Ovary (tissue), 9 donors: ENCODE measurements around the gene SHB. TPM values are rescaled to one million over a fixed set of nuclear protein-coding genes. Genes with fewer than 3 reads are reported as not detected.

Source experiments
- DNase-seq, 5 donors: peaks; one replicate each; pipeline ENCODE4 v3.0.0-alpha.2; 2019 to 2020
- H3K27ac ChIP-seq, 2 donors: fragments of 200-600 bp; one replicate each; pipeline versions ENCODE4 v1.5.1 to v1.8.0; 2019 to 2022
- H3K27me3 ChIP-seq: fragments of 200-600 bp; one replicate; pipeline ENCODE4 v1.8.0; 2022
- H3K36me3 ChIP-seq: fragments of 200-600 bp; sonication (generic); one replicate; pipeline ENCODE4 v1.5.1; 2019
- H3K4me1 ChIP-seq: one replicate; pipeline ENCODE4 v1.8.1; 2013; ENCODE audit warnings: mild to moderate bottlenecking, moderate library complexity; ENCODE audit not compliant: insufficient read depth
- H3K4me3 ChIP-seq: fragments of 200-600 bp; sonication (generic); one replicate; pipeline ENCODE4 v1.5.1; 2017
- H3K9me3 ChIP-seq, 2 donors: fragments of 200-600 bp in 1 of 2; sonication (generic) in 1 of 2; one replicate each; pipeline versions ENCODE4 v1.5.1 to v1.8.1; 2013 to 2019; ENCODE audit warnings: mild to moderate bottlenecking in 1 of 2, moderate library complexity in 1 of 2
- EP300 ChIP-seq: sonication (generic); formaldehyde crosslinking; IDR thresholded peaks from one replicate; pipeline ENCODE4 v1.6.1; 2017; ENCODE audit warnings: antibody characterized with exemption
- POLR2A ChIP-seq: fragments of 450-650 bp; IDR thresholded peaks from one replicate; pipeline ENCODE4 v1.6.1; 2017; ENCODE audit warnings: antibody characterized with exemption, mild to moderate bottlenecking, moderate library complexity
- WGBS, 3 donors: extraction: QIAGEN DNeasy Blood & Tissue Kit in 1 of 3; methylation state at CpG; one replicate each; pipeline versions ENCODE4 v1.1.5 to v1.1.7; 2013 to 2017; 5-methylcytosine and 5-hydroxymethylcytosine counted together
- intact Hi-C, 4 donors: fragments of 100-400 bp; cut with DNase I; formaldehyde crosslinking; loops; one replicate each; pipeline versions ENCODE4 v1.11.0 to v1.15.1; 2022 to 2023
- polyA plus RNA-seq, 2 donors: library from polyadenylated mRNA; stranded (reverse); fragments of 200-250 nt in 1 of 2; fragments of 350-450 nt in 1 of 2; fragmentation: Illumina TruSeq in 1 of 2; extraction: RNeasy Lipid Tissue Mini Kit (QIAGEN cat#74804) in 1 of 2; gene quantifications; one replicate each; pipeline ENCODE4 v1.2.3, GENCODE V29; 2013 to 2014
- total RNA-seq, 7 donors: library from RNA; depleted of rRNA in 2 of 7; stranded (reverse); fragments of >200 nt in 2 of 7; fragmentation: NEBNext Ultra II Directional in 3 of 7; extraction: Animal tissue kit (Norgen Biotek cat#: 25700) in 3 of 7; gene quantifications; one replicate each; pipeline versions ENCODE4 v1.1.0 to v1.2.4, GENCODE V29; 2016 to 2023
- TF ChIP-seq, protein P1 (sequence below), 3 donors: fragments of 450-650 bp in 2 of 3; fragments of 200-600 bp in 1 of 3; IDR thresholded peaks; one replicate each; pipeline versions ENCODE4 v1.5.1 to v1.8.0; 2016 to 2022; ENCODE audit warnings: antibody characterized with exemption in 3 of 3, mild to moderate bottlenecking in 1 of 3
- donor health status: DM: no; HTN: no; CAD: no; lungs with moderate emphysema.
- donor health status: DM: no; HTN: no; CAD: no.
- donor health status: Bipolar disorder and iron deficiency.
- donor health status: DM: yes; HTN: yes; CAD: no.
- donor health status: DM: no; HTN: no; CAD: no.
- donor health status: DM: yes; HTN: yes; CAD: no.

The SHB gene
- total and polyA plus RNA-seq, 9 donors: 3.5 to 23.8 (median 9.0) TPM

DNA sequence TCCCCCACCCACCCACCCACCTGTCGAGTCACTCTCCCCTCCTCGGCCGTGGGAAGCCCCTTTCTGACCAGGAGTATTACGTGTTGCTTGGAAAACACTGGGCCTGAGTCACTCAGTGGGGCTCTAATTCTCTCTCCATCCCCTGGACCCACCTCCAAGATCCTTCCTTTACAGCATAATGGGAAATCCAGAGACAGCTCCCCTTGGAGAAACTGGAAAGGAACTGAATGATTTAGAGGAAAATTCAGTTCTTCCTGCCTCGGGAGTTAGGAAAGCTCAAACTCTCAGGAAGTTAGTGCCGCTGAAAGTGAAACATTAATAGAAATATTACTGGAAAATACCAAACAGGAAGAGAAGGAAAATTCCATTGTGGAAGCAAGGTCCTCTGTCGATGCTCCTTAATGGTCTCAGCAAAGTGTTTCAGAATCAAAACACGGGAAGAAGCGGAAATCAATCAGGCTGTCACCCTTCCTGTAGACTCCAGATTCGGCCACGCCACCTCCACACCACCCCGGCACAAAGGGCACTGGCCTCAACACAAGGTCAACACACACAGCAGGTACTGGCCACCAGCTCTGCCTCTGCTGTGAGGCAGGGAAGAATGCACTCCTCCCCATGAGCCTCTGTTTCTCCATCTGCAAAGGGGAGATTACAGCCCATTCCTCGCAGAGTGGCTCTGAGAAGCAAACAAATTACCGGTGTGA lies 9.6 kb downstream of the SHB start:
- DNase-seq: no peak
- intact Hi-C loops: no loop called here
- H3K36me3 ChIP-seq: no peaks in the 10 kb centered on the region
- TF ChIP-seq, protein P1, sequence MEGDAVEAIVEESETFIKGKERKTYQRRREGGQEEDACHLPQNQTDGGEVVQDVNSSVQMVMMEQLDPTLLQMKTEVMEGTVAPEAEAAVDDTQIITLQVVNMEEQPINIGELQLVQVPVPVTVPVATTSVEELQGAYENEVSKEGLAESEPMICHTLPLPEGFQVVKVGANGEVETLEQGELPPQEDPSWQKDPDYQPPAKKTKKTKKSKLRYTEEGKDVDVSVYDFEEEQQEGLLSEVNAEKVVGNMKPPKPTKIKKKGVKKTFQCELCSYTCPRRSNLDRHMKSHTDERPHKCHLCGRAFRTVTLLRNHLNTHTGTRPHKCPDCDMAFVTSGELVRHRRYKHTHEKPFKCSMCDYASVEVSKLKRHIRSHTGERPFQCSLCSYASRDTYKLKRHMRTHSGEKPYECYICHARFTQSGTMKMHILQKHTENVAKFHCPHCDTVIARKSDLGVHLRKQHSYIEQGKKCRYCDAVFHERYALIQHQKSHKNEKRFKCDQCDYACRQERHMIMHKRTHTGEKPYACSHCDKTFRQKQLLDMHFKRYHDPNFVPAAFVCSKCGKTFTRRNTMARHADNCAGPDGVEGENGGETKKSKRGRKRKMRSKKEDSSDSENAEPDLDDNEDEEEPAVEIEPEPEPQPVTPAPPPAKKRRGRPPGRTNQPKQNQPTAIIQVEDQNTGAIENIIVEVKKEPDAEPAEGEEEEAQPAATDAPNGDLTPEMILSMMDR (IDR thresholded peaks at IDR 0.05): no peak
- TF ChIP-seq POLR2A (no peak), EP300 (no peak)
- no peak overlapping the region for H3K4me3 ChIP-seq
- no peak overlapping the region for H3K27ac ChIP-seq
- no peaks in the 10 kb centered on the region for H3K4me1 ChIP-seq
- H3K27me3 ChIP-seq: no peaks in the 10 kb centered on the region
- H3K9me3 ChIP-seq: no peaks in the 10 kb centered on the region
- 80 to 86% (median 85%) methylated on average over 14 of the region's 14 CpGs for WGBS, 3 donors

DNA sequence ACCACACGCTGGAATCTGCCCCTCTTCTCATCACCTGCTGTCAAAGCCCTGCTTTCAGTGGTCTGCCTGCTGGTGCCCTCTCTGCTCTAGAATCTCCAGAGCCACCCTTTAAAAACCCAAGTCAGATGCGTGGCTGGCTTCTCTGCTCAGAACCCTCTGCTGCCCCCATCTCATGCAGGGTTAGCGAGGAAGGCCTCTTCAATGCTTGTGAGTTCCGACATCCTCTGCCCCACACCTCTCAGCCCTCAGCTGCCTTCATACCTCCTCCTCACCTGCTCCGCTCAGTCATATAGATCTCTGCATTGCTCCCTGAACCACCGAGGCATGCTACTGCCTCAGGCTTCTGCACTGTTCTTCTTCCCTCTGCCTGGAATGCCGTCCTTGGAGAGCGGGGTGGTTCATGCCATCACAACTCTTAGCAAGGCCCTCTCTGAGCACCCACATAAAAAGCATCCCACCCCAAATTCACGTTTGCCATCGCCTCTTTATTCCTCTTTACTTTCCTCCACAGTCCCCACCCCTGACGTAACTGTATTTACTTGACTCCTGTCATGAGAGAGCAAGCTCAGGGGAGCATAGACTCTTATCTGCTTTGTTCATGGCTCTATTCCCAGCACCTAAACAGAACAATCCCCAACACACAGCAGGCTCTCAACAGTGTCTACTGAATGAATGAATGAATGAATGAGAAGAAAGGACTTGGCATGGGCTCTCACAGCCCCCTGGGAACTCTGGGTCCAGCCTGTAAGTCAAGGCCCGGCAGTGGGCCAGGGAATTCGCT lies 10.4 kb downstream of the SHB start:
- no peak overlapping the region for H3K27ac ChIP-seq
- 83 to 88% (median 88%) methylated on average over 13 of the region's 13 CpGs for WGBS, 3 donors
- no peak for DNase-seq
- H3K4me3 ChIP-seq: no peak overlapping the region
- no peak for TF ChIP-seq POLR2A
- TF ChIP-seq, protein P1 (IDR thresholded peaks at IDR 0.05): no peak
- no peak for TF ChIP-seq EP300
- no peaks in the 10 kb centered on the region for H3K27me3 ChIP-seq
- intact Hi-C loops: no loop called here
- H3K9me3 ChIP-seq: no peaks in the 10 kb centered on the region
- H3K36me3 ChIP-seq: no peaks in the 10 kb centered on the region
- no peaks in the 10 kb centered on the region for H3K4me1 ChIP-seq

DNA sequence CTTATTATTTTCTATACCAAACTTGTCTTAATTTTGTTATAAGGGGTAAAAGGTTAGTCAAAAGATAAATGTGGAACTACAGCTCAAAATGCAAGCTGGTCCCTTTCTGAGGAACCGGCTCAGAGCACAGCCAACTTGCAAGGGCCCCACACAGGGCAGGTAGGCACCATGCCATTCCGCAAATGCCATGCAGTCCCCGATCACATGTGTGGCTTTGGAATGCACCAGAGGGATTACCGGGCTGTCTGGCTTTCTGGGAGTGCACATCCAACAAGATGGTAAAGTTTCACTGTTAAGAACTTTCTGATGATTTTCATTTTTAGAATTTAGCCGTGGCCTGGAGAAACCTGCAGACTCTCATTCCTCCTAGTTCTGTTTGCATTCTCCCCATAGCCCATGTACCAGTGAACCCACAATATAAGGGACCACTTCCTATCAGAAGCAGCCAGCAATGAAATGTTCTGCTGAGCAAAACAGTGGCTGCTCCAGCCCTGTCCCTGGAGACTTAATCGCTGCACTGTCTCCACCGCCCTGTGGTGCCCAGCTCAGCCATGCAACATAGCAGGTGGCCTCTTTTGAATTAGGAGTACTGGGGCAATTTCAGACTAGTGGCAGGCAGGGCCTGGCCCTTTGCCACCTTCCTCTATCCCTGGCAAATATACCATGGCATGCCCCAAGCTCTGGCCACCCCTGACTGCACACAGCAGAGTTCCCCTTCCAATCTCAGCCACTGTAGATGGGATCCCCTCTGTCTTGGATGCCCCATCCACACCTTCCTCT lies 11.4 kb downstream of the SHB start:
- TF ChIP-seq, protein P1 (IDR thresholded peaks at IDR 0.05): no peak
- no peak for TF ChIP-seq POLR2A
- no peak for TF ChIP-seq EP300
- no peaks in the 10 kb centered on the region for H3K4me1 ChIP-seq
- no peaks in the 10 kb centered on the region for H3K36me3 ChIP-seq
- no peak overlapping the region for H3K27ac ChIP-seq
- no peaks in the 10 kb centered on the region for H3K27me3 ChIP-seq
- no peak overlapping the region for H3K4me3 ChIP-seq
- no peaks in the 10 kb centered on the region for H3K9me3 ChIP-seq
- 84 to 90% (median 87%) methylated on average over 7 of the region's 7 CpGs for WGBS, 3 donors
- no peak for DNase-seq
- intact Hi-C loops: no loop called here

DNA sequence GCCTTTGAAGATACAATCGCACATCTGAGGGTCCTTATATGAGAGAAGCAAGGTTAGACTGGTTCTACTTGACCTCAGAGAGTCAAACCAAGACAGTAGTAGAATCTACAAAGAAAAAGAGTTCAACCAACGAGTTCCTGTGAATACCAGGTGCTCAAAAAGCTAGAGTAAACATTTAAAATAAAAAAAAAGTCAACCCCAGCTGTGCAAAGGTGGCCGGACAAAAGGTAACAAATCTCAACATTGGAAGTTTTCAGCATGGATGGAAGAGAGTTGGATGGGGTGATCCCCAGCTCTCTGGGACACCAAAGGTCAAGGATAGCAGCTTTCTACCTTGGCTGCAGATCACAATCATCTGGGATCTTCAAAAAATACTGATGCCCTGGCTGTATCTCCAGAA lies 14.4 kb downstream of the SHB start:
- Histone ChIP-seq H3K27me3 (no peaks in the 10 kb centered on the region), H3K36me3 (no peaks in the 10 kb centered on the region), H3K4me3 (no peak overlapping the region), H3K9me3 (no peaks in the 10 kb centered on the region), H3K27ac (no peak overlapping the region), H3K4me1 (no peaks in the 10 kb centered on the region)
- intact Hi-C loops: no loop called here
- DNase-seq: no peak
- TF ChIP-seq POLR2A (no peak), EP300 (no peak)
- TF ChIP-seq, protein P1 (IDR thresholded peaks at IDR 0.05): no peak
- WGBS, 3 donors: 81 to 89% (median 81%) methylated on average over 3 of the region's 3 CpGs
